Cardiac muscle cell (in vitro differentiated cells and primary cell): ENCODE measurements around the gene C1GALT1. TPM values are rescaled to one million over a fixed set of nuclear protein-coding genes. Genes with fewer than 3 reads are reported as not detected.

ENCODE experiments used
- DNase-seq, 2 donors: peaks; one replicate each; pipeline versions ENCODE4 v3.0.0 to v3.0.0-alpha.2; 2010 to 2017; ENCODE audit warnings: low read depth in 1 of 2, low spot score in 1 of 2
- H3K27ac ChIP-seq: fragments of 200-600 bp; sonication (generic); 2 replicates; pipeline ENCODE4 v1.5.1; 2016
- H3K27me3 ChIP-seq: fragments of 200-600 bp; sonication (generic); 2 replicates; pipeline ENCODE4 v1.6.0; 2016; ENCODE audit warnings: control low read depth
- H3K36me3 ChIP-seq: fragments of 200-600 bp; sonication (generic); 2 replicates; pipeline ENCODE4 v1.5.1; 2016; ENCODE audit warnings: control low read depth
- H3K4me1 ChIP-seq: fragments of 200-600 bp; sonication (generic); 2 replicates; pipeline ENCODE4 v1.8.1; 2017; ENCODE audit warnings: low read depth, mild to moderate bottlenecking, mixed run types
- H3K4me3 ChIP-seq: fragments of 200-600 bp; sonication (generic); 2 replicates; pipeline ENCODE4 v1.5.1; 2016; ENCODE audit warnings: mild to moderate bottlenecking
- H3K9me3 ChIP-seq: fragments of 200-600 bp; sonication (generic); 2 replicates; pipeline ENCODE4 v1.5.1; 2017; ENCODE audit warnings: low read depth, mild to moderate bottlenecking, control low read depth
- polyA plus RNA-seq: library from polyadenylated mRNA; unstranded; fragments of >200 nt; fragmentation: Nextera tagmentation; extraction: Ambion mirVana; gene quantifications from 2 replicates; pipeline ENCODE4 v1.2.1, GENCODE V29; 2016
- total RNA-seq: library from RNA; depleted of rRNA; stranded (reverse); fragments of >200 nt; gene quantifications from 2 replicates; pipeline ENCODE4 v1.2.3, GENCODE V29; 2016
- TF ChIP-seq, protein P1 (sequence below): IDR thresholded peaks from 2 replicates; pipeline ENCODE4 v1.5.1; 2012; ENCODE audit warnings: low read depth, mild to moderate bottlenecking, low read length

The C1GALT1 gene
- total and polyA plus RNA-seq, 2 experiments from 2014 or later = 21.9 to 28.6 TPM

DNA sequence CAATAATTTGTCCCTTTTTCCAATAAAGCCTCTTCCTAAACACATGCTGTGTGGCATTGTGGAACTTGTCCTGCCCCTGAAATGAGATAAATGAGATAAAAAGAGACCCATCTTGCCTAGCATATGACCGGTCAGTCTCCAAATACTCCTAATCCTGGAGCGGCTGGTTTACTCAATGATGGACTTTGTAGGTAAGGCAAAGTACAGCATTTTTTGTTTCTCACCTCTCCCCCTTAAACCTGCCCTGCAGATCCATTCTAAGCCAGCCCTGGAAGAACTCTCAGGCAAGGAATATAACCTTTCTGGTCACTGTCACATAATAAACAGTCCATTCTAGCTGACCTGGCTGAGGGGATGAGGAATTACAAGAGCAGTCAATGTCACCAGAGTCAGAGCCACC lies 110.7 kb downstream of the C1GALT1 start:
- H3K4me1 ChIP-seq = no peaks in the 10 kb centered on the region
- H3K36me3 ChIP-seq = no peaks in the 10 kb centered on the region
- no peaks in the 10 kb centered on the region for H3K27me3 ChIP-seq
- H3K27ac ChIP-seq = no peak overlapping the region
- TF ChIP-seq, protein P1, sequence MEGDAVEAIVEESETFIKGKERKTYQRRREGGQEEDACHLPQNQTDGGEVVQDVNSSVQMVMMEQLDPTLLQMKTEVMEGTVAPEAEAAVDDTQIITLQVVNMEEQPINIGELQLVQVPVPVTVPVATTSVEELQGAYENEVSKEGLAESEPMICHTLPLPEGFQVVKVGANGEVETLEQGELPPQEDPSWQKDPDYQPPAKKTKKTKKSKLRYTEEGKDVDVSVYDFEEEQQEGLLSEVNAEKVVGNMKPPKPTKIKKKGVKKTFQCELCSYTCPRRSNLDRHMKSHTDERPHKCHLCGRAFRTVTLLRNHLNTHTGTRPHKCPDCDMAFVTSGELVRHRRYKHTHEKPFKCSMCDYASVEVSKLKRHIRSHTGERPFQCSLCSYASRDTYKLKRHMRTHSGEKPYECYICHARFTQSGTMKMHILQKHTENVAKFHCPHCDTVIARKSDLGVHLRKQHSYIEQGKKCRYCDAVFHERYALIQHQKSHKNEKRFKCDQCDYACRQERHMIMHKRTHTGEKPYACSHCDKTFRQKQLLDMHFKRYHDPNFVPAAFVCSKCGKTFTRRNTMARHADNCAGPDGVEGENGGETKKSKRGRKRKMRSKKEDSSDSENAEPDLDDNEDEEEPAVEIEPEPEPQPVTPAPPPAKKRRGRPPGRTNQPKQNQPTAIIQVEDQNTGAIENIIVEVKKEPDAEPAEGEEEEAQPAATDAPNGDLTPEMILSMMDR = no peak
- H3K9me3 ChIP-seq = no peaks in the 10 kb centered on the region
- no peak for DNase-seq
- no peak overlapping the region for H3K4me3 ChIP-seq

DNA sequence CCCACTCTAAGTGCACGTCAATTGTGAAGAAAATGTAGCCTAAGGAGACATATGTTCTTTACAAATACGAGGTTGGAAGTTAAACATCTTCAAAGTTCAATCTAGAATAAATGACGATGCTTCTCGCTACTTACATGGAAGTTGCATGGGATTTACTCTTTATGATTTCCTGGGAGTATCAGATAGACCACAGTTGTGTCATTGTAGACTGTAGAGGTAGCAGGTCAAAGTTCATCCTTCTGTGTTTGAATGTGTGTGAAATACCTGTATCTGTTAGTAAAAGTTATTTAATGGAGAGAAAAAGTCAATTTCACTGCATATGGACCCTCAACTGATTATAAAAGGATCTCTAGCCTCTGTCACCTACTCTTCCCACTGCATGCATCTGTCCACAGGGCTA lies 112.6 kb downstream of the C1GALT1 start:
- TF ChIP-seq, protein P1 = no peak
- no peak overlapping the region for H3K4me3 ChIP-seq
- no peak overlapping the region for H3K27ac ChIP-seq
- no peaks in the 10 kb centered on the region for H3K4me1 ChIP-seq
- no peaks in the 10 kb centered on the region for H3K27me3 ChIP-seq
- no peak for DNase-seq
- no peaks in the 10 kb centered on the region for H3K9me3 ChIP-seq
- no peaks in the 10 kb centered on the region for H3K36me3 ChIP-seq
